ENCODE results near the gene IFIT1. TPM values are rescaled to one million over a fixed set of nuclear protein-coding genes. Genes with fewer than 3 reads are reported as not detected.

Gene IFIT1
- total and polyA plus RNA-seq, 2 donors (not counting 1 experiment from before 2014, with no cell fraction given) = 0.63 to 1.2 TPM

DNA sequence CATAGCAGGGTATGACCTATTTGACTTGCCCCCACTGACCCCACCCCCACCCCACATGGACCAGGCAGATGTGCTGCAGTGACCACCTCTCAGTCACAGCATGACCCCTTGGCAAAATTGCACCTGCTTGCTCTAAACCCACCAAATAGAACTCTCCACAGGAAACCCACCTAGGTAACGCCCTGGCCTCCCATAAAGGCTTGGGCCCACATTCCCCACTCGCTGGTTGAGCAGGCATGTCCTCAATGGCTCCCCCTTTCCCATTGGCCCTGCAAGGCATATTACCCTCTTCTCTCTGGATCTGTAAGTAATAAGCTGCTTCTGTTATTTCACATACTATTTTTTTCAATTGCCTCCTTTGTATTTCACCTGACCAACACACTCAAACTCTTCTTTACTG, 2.7 kb downstream of the IFIT1 start:
- intact Hi-C loops (cut with micrococcal nuclease) = no loop called here

DNA sequence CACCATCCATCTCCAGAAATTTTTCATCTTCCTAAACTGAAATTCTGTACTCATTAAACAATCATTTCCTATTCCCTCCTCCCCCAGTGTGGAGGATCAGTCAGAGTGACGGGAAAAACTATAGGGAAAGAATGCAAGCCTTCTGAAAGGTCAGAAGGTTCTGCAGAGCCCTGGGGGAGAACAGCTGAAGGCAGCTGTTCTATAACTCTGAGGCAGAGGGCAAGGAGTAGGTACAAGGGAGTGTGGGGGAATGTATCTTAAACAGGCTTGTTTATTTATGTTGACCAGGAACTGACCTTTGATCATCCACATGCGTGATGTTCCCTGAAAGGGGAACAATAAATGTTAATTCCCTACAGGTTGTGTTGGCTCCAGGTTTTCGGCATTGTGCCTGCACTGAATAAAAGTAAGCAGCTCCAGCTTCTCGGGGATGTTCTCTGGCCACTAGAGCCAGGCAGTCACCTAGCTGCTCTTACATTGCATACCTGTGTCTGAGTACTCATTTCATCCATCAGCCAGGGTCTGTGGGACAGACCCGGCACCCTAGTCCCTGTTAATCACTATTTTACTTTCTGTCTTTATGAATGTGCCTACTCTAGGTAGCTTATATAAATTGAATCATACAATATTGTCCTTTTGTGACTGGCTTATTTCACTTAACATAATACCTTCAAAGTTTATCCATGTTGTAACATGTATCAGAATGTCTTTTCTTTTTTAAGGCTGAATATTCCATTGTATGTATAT, 5.8 kb downstream of the IFIT1 start:
- ChIA-PET POLR2A (interaction anchor here (1.1 kb wide), 1 partner anchor 16 kb away, joined by 4 read pairs; the partner anchor contains the start of gene IFIT5), CTCF (no interaction called here)
- intact Hi-C loops (cut with micrococcal nuclease) = no loop called here
- Histone ChIP-seq H4K20me1 (ENCODE audit: control insufficient read depth, insufficient read depth, low read length, poor library complexity, severe bottlenecking) (no peaks in the 10 kb centered on the region), H3K27ac (ENCODE audit: low read length in 2 of 2) (no peak overlapping the region), H3K4me3 (ENCODE audit: control extremely low read depth in 1 of 5, extremely low read depth in 1 of 5, insufficient read depth in 1 of 5, low read depth in 2 of 5, low read length in 4 of 5) (no peak overlapping the region), H3K27me3 (replicated peaks in 1 of 4; ENCODE audit: control extremely low read depth in 1 of 4, control insufficient read depth in 3 of 4, insufficient read depth in 4 of 4, low read length in 3 of 4) (no peaks in the 10 kb centered on the region), H2AFZ (ENCODE audit: insufficient read depth, low read depth, low read length, poor library complexity, severe bottlenecking) (no peak overlapping the region), H3K9ac (ENCODE audit: low read length) (no peak overlapping the region), H3K79me2 (ENCODE audit: control insufficient read depth, insufficient read depth, low read length) (peaks cover 24% of the 10 kb centered on the region), H3K9me3 (ENCODE audit: control extremely low read depth in 1 of 3, control insufficient read depth in 2 of 3, insufficient read depth in 1 of 3, low read length in 2 of 3) (no peaks in the 10 kb centered on the region), H3K4me2 (replicated peaks; ENCODE audit: low read depth, low read length, poor library complexity, severe bottlenecking) (no peak overlapping the region), H3K36me3 (replicated peaks in 1 of 2; ENCODE audit: control extremely low read depth in 1 of 2, control insufficient read depth in 1 of 2, extremely low read depth in 1 of 2, insufficient read depth in 2 of 2, low read length in 1 of 2) (peaks cover 0 to 7% of the 10 kb centered on the region in 2 experiments), H3K4me1 (ENCODE audit: control insufficient read depth in 2 of 2, insufficient read depth in 2 of 2, low read length in 2 of 2) (peaks cover 6 to 9% of the 10 kb centered on the region in 2 donors)
- 92% methylated on average over 4 of the region's 5 CpGs for WGBS (ENCODE audit: insufficient coverage)
- ATAC-seq (ENCODE audit: low read depth) (no peak), DNase-seq (no peak)
- no peak overlapping the region for H3K4me3 Mint-ChIP-seq
- no peak overlapping the region for H3K27ac Mint-ChIP-seq
- peaks cover 14% of the 10 kb centered on the region for H3K4me1 Mint-ChIP-seq
- no peak for TF ChIP-seq EZH2 (IDR thresholded peaks at IDR 0.05; ENCODE audit: borderline replicate concordance, insufficient read depth, low read depth, low read length, poor library complexity, severe bottlenecking)
- TF ChIP-seq, protein P1, sequence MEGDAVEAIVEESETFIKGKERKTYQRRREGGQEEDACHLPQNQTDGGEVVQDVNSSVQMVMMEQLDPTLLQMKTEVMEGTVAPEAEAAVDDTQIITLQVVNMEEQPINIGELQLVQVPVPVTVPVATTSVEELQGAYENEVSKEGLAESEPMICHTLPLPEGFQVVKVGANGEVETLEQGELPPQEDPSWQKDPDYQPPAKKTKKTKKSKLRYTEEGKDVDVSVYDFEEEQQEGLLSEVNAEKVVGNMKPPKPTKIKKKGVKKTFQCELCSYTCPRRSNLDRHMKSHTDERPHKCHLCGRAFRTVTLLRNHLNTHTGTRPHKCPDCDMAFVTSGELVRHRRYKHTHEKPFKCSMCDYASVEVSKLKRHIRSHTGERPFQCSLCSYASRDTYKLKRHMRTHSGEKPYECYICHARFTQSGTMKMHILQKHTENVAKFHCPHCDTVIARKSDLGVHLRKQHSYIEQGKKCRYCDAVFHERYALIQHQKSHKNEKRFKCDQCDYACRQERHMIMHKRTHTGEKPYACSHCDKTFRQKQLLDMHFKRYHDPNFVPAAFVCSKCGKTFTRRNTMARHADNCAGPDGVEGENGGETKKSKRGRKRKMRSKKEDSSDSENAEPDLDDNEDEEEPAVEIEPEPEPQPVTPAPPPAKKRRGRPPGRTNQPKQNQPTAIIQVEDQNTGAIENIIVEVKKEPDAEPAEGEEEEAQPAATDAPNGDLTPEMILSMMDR (IDR thresholded peaks at IDR 0.05) = no peak
- H3K9me3 Mint-ChIP-seq (ENCODE audit: insufficient read depth) = no peaks in the 10 kb centered on the region
- no peaks in the 10 kb centered on the region for H3K27me3 Mint-ChIP-seq

More for the DNA sequence above, 2.7 kb downstream of the IFIT1 start:
- Histone ChIP-seq H3K4me3 (ENCODE audit: control extremely low read depth in 1 of 5, extremely low read depth in 1 of 5, insufficient read depth in 1 of 5, low read depth in 2 of 5, low read length in 4 of 5) (no peak overlapping the region), H3K27me3 (replicated peaks in 1 of 4; ENCODE audit: control extremely low read depth in 1 of 4, control insufficient read depth in 3 of 4, insufficient read depth in 4 of 4, low read length in 3 of 4) (no peaks in the 10 kb centered on the region), H3K4me2 (replicated peaks; ENCODE audit: low read depth, low read length, poor library complexity, severe bottlenecking) (no peak overlapping the region), H3K9ac (ENCODE audit: low read length) (no peak overlapping the region), H2AFZ (ENCODE audit: insufficient read depth, low read depth, low read length, poor library complexity, severe bottlenecking) (no peak overlapping the region), H4K20me1 (ENCODE audit: control insufficient read depth, insufficient read depth, low read length, poor library complexity, severe bottlenecking) (no peaks in the 10 kb centered on the region), H3K9me3 (ENCODE audit: control extremely low read depth in 1 of 3, control insufficient read depth in 2 of 3, insufficient read depth in 1 of 3, low read length in 2 of 3) (no peaks in the 10 kb centered on the region), H3K27ac (ENCODE audit: low read length in 2 of 2) (no peak overlapping the region), H3K79me2 (ENCODE audit: control insufficient read depth, insufficient read depth, low read length) (peaks cover 29% of the 10 kb centered on the region), H3K36me3 (replicated peaks in 1 of 2; ENCODE audit: control extremely low read depth in 1 of 2, control insufficient read depth in 1 of 2, extremely low read depth in 1 of 2, insufficient read depth in 2 of 2, low read length in 1 of 2) (no peaks in the 10 kb centered on the region), H3K4me1 (ENCODE audit: control insufficient read depth in 2 of 2, insufficient read depth in 2 of 2, low read length in 2 of 2) (peaks cover 19 to 20% of the 10 kb centered on the region in 2 donors)
- Mint-ChIP-seq H3K27ac (no peak overlapping the region), H3K4me1 (peaks cover 28% of the 10 kb centered on the region), H3K27me3 (no peaks in the 10 kb centered on the region), H3K9me3 (ENCODE audit: insufficient read depth) (no peaks in the 10 kb centered on the region), H3K4me3 (no peak overlapping the region)
- TF ChIP-seq, protein P1 (IDR thresholded peaks at IDR 0.05) = no peak
- TF ChIP-seq EZH2 (IDR thresholded peaks at IDR 0.05; ENCODE audit: borderline replicate concordance, insufficient read depth, low read depth, low read length, poor library complexity, severe bottlenecking) = no peak
- WGBS (ENCODE audit: insufficient coverage) = 100% methylated on average over 2 of the region's 2 CpGs
- ATAC-seq (ENCODE audit: low read depth) (no peak), DNase-seq (no peak)
- ChIA-PET CTCF (no interaction called here), POLR2A (no interaction called here)

Measured in B cell (primary cell).